Prostate gland (tissue), 2 donors: ENCODE results near the gene CADPS. TPM values are rescaled to one million over a fixed set of nuclear protein-coding genes. Genes with fewer than 3 reads are reported as not detected.

Experiments
- DNase-seq: peaks from one replicate; pipeline ENCODE4 v3.0.0-alpha.2; 2019; ENCODE audit warnings: low spot score
- H3K27ac ChIP-seq, 2 donors: fragments of 200-600 bp; sonication (generic); 2 replicates each; pipeline ENCODE4 v1.5.1; 2017 to 2019
- H3K27me3 ChIP-seq: fragments of 200-600 bp; sonication (generic); replicated peaks from 2 replicates; pipeline ENCODE4 v1.5.1; 2019; ENCODE audit not compliant: insufficient read depth
- H3K36me3 ChIP-seq, 2 donors: fragments of 200-600 bp; sonication (generic); 1 replicate in 1 of 2; 2 replicates in 1 of 2; pipeline versions ENCODE4 v1.5.1 to v1.8.1; 2017 to 2019
- H3K4me1 ChIP-seq: fragments of 200-600 bp; sonication (generic); replicated peaks from 2 replicates; pipeline ENCODE4 v1.5.1; 2019
- H3K4me3 ChIP-seq, 2 donors: fragments of 200-600 bp; sonication (generic); 2 replicates each; pipeline ENCODE4 v1.5.1; 2017 to 2019
- H3K9me3 ChIP-seq: fragments of 200-600 bp; sonication (generic); 2 replicates; pipeline ENCODE4 v1.5.1; 2017
- CTCF ChIP-seq, 4 experiments: fragments of 200-600 bp in 2 of 4; fragments of 450-650 bp in 2 of 4; sonication (generic) in 2 of 4; IDR thresholded peaks; 1 replicate in 3 of 4; 2 replicates in 1 of 4; pipeline ENCODE4 v1.5.1; 2016 to 2019; ENCODE audit warnings: antibody characterized with exemption in 4 of 4, mild to moderate bottlenecking in 2 of 4, moderate library complexity in 2 of 4
- POLR2A ChIP-seq: fragments of 450-650 bp; IDR thresholded peaks from one replicate; pipeline ENCODE4 v1.6.1; 2016; ENCODE audit warnings: antibody characterized with exemption, mild to moderate bottlenecking
- POLR2AphosphoS5 ChIP-seq: sonication (generic); formaldehyde crosslinking; IDR thresholded peaks from one replicate; pipeline ENCODE4 v1.6.1; 2017; ENCODE audit warnings: antibody characterized with exemption
- WGBS: methylation state at CpG from one replicate; pipeline ENCODE4 v1.1.5; 2018; 5-methylcytosine and 5-hydroxymethylcytosine counted together
- intact Hi-C: fragments of 100-400 bp; cut with DNase I; formaldehyde crosslinking; loops from one replicate; pipeline ENCODE4 v1.14.2; 2022
- total RNA-seq, 2 donors: library from RNA; depleted of rRNA; stranded (reverse); fragments of >200 nt; gene quantifications; one replicate each; pipeline ENCODE4 v1.1.0, GENCODE V29; 2016

The CADPS gene
- total RNA-seq, 2 donors from 2014 or later, result 4.0 to 7.7 TPM

GRCh38 chr3:62722344-62722743 is 152.9 kb downstream of the CADPS start:
- no peak overlapping the region for H3K27ac ChIP-seq
- H3K4me1 ChIP-seq, result no peaks in the 10 kb centered on the region
- TF ChIP-seq CTCF (IDR thresholded peaks at IDR 0.05) (no peak), POLR2A (no peak), POLR2AphosphoS5 (no peak)
- no peaks in the 10 kb centered on the region for H3K36me3 ChIP-seq
- H3K9me3 ChIP-seq, result no peaks in the 10 kb centered on the region
- H3K4me3 ChIP-seq, result no peak overlapping the region
- no peak for DNase-seq
- no peaks in the 10 kb centered on the region for H3K27me3 ChIP-seq
- intact Hi-C loops, result no loop called here

- WGBS, result 37% methylated on average over 6 of the region's 6 CpGs
- no peaks in the 10 kb centered on the region for H3K9me3 ChIP-seq
Observed at GRCh38 chr3:62718515-62719320, 156.5 kb downstream of the CADPS start.

GRCh38 chr3:62718011-62718410 is 157.2 kb downstream of the CADPS start:
- TF ChIP-seq POLR2AphosphoS5 (no peak), POLR2A (no peak), CTCF (IDR thresholded peaks at IDR 0.05) (no peak)
- Histone ChIP-seq H3K27ac (no peak overlapping the region), H3K27me3 (no peaks in the 10 kb centered on the region), H3K4me3 (no peak overlapping the region), H3K9me3 (no peaks in the 10 kb centered on the region), H3K4me1 (no peaks in the 10 kb centered on the region), H3K36me3 (no peaks in the 10 kb centered on the region)
- intact Hi-C loops, result no loop called here
- 87% methylated on average over 1 of the region's 1 CpG for WGBS
- DNase-seq, result no peak

More at GRCh38 chr3:62718515-62719320, 156.5 kb downstream of the CADPS start:
- DNase-seq, result no peak
- TF ChIP-seq POLR2AphosphoS5 (no peak), POLR2A (no peak), CTCF (IDR thresholded peaks at IDR 0.05) (no peak)
- no peaks in the 10 kb centered on the region for H3K36me3 ChIP-seq
- no peak overlapping the region for H3K27ac ChIP-seq
- H3K4me1 ChIP-seq, result no peaks in the 10 kb centered on the region
- intact Hi-C loops, result no loop called here
- H3K27me3 ChIP-seq, result no peaks in the 10 kb centered on the region
- H3K4me3 ChIP-seq, result no peak overlapping the region

GRCh38 chr3:62712746-62713145 is 162.5 kb downstream of the CADPS start:
- Histone ChIP-seq H3K4me3 (no peak overlapping the region), H3K27ac (no peak overlapping the region), H3K4me1 (no peaks in the 10 kb centered on the region), H3K36me3 (no peaks in the 10 kb centered on the region), H3K9me3 (no peaks in the 10 kb centered on the region), H3K27me3 (no peaks in the 10 kb centered on the region)
- DNase-seq, result no peak
- no peak for TF ChIP-seq POLR2A
- TF ChIP-seq CTCF (IDR thresholded peaks at IDR 0.05), result no peak
- no peak for TF ChIP-seq POLR2AphosphoS5
- intact Hi-C loops, result no loop called here

- H3K27me3 ChIP-seq, result no peaks in the 10 kb centered on the region
- TF ChIP-seq CTCF (IDR thresholded peaks at IDR 0.05) (no peak), POLR2AphosphoS5 (no peak), POLR2A (no peak)
- H3K36me3 ChIP-seq, result no peaks in the 10 kb centered on the region
- H3K27ac ChIP-seq, result no peak overlapping the region
- no peak for DNase-seq
- intact Hi-C loops, result no loop called here
- H3K4me1 ChIP-seq, result no peaks in the 10 kb centered on the region
- no peak overlapping the region for H3K4me3 ChIP-seq
- H3K9me3 ChIP-seq, result no peaks in the 10 kb centered on the region
- 65% methylated on average over 3 of the region's 3 CpGs for WGBS
Observed at GRCh38 chr3:62710751-62711150, 164.5 kb downstream of the CADPS start.
